Stimulated activated CD8-positive, alpha-beta memory T cell treated with anti-CD3 and anti-CD28 coated beads, Interleukin-12 subunit alpha, Interleukin-12 subunit beta, amount 100 ng/mL, for 24 hours (primary cell): Measurements from ENCODE around the gene PSMD6.

ENCODE experiments used
- DNase-seq: peaks from one replicate; pipeline ENCODE4 v3.0.0-alpha.2; 2020; ENCODE audit errors: extremely low read depth

Gene PSMD6

DNA sequence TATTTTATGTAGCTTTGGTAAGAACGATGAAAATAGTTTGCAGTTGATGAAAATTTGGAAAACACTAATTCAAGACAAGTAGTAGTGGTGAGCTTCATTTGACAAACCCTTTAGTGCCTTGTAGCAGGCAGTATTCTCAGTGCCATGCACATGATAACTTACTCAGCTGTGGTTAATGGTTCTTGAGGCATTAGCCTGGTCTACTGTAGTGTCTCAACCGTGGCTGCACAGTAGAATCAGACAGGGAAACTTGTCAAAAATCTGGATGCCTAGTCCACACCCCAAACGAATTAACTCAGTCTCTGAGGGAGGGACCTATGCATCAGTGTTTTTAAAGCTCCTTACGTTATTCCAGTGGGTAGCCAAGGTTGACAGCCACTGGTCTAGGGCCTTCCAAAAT is 45.4 kb downstream of the PSMD6 start:
- no peak for DNase-seq

DNA sequence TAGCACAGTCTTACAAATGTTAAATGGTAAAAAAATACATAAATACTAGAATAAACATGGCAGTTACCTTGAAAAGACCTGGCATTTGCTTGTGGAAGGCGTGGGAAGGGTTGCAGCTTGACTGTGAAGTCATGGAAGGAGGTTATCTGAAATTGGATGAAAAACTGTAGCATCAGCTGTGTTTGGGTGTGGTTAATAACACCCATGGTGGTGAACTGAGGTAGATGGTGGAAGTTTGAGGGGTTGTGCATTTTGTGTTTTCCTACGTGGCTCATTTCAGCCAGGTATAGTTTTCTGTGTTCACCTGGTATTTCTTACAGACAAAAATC is 46.5 kb downstream of the PSMD6 start:
- no peak for DNase-seq

DNA sequence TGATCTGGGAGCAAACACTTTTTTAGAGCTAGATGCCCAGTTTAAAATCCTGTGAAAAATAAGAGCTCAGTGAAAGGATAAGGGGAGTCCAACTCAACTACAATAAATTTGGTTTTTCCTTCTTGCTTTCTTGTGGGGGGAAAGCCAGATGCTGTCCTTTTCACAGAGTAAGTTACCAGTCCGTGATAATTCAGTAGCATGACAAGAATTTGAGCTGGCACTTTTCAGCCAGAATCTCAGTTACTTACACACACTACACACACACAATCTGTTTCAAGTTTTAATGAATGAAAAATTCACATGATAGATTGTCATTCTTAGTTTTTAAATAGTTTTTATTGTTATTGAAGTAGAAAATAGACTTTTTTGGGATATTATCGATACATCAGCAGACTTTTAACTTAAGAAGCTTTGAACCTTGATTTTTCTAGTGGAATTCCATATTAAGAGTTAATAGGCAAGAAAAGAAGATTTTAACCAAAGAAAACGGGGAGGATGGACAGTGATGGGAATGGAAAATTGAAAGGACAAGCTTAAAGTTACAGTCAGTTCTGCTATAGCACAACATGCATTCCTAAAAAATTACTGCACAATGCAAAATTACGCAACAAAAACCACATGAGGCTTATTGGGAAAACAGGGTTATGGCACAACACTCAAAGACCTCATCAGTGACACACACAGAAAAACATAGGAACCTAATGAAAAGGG is 47.0 kb downstream of the PSMD6 start:
- no peak for DNase-seq

DNA sequence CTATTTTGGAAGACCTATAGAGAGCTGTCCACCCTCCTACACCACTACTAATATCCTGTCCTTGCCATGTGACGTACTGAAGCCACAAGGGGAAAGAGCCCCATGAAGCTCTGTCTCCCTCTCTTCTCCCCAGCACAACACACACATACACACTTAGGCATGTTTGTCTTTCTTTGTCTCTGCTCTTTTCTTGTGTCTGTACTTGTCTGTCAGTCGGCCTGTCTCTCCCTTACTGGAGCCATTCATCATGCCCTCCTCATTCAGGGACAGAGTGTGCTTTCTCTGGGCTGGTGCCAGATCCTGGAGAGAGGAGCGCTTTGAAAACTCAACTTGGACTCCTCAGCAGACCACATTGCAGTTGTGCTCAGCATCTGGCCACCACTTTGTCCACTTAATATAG is 47.6 kb downstream of the PSMD6 start:
- DNase-seq, result no peak

DNA sequence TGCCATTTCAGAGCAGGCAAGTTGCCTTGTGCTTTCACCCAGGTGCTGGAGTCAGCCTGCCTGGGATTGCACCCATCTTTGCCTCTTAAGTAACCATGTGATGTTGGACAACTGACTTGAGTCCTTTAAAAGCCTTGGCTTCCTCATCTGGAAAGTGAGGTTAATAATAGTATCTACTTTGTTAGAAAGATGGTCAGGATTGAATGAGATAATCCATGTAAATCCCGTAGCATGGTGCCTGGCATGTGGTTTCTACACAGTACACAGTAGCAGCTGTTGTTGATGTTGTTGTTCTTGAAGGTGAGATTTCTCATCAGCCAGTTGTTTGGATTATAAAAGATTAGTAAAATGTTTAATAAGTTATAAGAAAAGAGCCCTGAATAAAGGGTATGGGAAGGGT is 48.8 kb downstream of the PSMD6 start:
- no peak for DNase-seq

DNA sequence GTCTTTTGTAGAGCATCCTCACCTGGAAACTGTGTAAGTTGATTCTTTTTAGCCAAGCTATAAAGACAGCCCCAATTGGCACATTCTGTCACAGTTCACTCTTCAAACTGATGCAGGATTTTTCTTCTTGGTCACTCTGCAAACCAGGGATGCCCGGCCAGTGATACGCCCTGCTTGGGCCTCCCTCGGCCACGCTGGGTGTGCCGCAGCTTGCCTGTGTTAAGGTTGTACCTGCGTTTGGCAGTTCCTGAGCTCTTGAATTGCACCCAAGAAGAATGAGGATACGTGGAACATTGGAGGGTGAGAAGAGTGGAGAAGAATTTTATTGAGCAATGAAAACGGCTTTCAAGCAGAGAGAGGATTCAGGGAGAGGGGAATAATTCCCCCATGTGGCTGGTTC is 49.9 kb downstream of the PSMD6 start:
- no peak for DNase-seq

DNA sequence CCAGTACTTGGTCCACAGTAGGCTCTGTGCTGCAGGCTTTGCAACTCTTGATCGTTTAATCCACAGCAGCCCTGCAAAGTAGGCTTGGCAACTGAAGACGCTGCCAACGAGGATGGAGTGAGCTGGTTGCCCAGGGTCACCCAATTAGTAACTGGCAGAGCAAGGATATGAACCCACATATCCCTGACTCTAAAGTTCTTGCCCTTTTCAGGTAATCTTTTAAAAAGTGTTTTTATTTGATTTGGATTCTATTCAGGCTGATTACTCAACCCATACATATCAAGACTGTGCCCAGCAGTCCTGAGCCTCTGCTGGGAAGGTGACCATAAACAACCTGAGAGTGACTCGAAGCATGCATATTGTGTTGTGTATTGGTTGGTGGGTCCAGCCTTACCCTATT is 50.3 kb downstream of the PSMD6 start:
- no peak for DNase-seq

DNA sequence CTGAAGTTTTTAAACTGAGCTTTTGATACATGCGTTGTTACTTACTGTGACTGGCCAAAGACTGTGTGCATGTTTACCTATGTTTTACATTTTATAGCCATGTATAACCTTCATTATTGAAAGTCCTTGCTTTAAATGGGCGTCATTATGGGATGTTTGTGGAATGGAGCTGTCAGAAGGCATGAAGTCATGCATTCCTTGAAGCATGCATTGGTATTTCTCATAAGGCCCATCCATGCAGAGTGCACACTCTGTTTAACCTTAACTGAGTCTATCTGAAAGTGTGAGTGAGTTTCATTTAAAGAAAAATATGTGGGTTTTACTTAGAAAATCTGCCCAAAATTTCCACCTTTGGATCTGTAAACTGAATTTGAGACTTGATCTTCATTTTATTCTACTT is 51.1 kb downstream of the PSMD6 start:
- no peak for DNase-seq

DNA sequence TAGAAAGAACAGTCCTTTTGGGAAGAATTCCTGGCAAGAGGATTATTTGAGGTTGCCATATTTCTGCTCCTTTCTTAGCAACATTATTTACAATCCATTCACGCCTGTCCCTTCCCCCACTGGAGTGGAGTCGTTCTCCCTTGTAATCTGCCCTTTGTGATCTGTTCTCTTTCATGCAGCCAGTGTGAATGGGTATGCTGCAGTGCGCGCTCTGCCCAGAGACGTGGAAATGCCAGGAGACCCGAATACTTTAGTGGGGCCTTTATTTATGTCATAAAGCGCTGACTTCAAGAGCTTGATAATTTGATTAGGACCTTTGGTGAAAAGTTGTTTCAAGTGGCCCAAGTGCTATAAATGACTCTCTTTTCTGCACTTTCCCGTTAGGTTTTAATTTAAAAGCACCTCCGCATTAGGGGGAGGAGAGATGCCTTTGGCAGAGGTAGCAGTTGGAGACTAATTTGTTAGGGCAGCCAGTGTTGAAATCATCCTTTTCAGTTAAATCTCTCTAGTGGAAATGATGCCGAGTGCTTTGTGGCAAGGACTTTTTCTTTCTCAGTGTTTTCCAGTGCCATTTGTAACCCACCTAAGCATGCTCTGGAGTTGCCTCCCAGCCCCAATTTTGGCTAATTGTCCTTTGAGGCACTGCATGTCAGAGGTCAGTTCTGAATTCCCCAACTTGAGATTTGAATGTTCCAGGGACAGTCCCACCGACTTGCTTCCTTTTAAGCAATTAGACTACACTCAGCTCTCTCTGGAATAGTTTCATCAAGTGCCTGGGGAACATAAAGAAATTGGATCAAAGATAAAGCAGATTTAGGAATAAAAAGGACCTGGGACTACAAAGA is 52.4 kb downstream of the PSMD6 start:
- DNase-seq, result no peak

DNA sequence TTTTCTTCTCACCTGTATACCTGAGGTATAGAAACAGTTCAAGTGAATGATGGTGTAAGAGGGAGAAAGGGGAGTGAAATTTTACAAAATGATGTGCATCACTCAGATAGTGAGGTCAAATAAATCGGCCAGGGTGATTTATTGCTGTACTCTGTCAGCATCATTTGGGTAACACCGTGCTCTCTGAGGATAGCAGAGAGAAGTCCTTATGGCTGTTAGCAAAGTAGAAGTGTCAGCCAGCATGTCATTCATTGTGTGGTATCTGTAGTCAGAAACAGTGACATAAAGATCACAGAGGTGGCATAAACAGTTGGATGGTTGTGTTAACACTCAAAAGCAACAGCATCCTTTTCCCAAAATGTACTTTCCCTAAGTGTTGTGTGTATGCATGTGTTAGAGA is 53.4 kb downstream of the PSMD6 start:
- DNase-seq, result no peak

DNA sequence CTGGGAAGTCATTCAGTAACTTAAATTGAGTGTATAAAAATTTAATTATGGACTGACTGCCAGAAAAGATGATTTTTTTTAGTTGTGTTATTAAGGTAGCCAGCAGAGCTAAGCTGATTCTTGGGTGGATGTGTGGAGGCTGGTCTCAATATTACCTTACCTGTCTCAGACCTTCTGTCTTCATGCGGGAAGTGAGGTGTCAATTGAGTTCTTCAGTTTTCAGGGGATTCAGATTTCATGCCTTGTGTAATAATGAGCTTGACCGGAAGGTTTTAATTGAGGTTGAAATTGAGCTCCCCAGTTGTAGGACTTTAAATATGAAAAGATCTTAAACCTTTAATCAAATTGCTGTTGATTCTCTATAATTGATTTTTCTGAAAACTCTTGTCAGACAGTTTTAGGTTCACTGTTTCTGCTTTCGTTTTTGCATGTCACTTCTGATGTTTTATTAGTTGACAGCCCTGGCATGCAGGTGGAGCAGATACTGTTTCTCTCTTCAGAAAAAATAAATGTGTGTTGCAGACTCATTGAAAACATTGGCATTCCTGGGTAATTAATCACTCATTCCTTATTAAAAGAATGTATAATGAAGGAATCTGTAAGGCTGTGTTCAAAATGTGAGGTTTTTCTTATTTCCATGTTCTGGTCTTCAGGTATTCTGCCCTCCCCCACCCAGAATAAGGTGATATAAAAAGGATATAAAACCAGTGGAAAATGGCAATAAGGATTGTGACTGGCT is 54.5 kb downstream of the PSMD6 start:
- no peak for DNase-seq

DNA sequence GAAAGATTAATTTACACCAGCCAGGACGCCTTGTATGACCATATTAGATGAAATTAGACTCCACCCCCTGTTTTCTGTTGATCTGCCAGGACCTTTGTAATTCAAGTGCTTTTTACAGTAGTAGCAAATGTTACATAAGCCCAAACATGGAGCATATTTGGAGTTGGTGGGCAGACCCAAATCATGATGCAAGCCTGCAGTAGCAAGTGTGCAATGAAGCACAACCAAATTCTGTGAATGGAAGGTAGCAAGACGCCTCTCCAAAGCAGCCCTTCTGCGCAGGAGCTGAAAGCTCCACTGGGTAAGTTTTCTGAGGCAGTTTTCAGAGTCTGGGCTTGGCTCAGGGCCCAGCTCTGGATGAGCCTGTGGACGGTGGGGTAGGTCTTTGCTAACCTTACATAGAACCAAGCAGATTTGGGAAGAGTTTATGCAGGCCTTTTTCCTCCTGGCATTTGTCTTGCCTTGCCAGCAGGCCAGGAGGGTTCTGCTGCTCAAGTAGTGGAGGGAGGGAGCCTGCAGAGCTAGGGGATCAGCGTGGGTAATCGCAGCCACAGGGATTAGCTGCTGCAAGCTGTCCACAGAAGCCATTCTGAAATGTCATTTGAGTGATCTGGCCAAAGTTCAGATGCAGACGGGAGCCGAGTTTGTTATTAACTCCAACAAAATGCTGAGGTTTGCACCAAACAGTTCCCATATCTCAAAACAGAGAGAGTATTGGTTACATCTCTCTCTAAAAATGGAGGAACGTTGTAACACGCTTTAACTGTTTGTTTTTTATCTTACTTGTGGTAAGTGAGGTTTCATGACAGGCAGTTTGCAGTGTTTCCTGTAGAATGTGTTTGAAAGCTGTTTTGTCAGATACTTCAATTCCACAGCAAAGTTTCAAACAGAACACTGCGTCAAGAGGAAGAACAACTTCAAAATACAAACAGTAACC is 55.4 kb downstream of the PSMD6 start:
- no peak for DNase-seq

DNA sequence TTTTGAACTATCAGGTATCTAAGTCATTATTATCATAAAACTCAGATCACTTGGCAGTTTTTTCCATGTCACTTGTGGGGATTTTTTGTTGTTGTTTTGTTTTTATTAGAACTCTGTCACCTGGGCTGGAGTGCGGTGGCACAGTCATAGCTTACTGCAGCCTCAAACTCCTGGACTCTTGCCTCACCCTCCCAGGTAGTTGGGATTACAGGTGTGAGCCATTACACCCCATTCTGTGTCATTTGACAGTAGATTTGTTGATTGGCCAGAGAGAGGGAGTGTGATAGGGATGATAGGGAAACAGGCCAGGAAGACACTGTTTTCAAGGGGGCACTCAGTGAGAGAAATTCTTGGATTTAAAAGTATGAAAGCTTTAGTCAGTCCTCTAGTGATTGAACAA is 56.4 kb downstream of the PSMD6 start:
- no peak for DNase-seq

DNA sequence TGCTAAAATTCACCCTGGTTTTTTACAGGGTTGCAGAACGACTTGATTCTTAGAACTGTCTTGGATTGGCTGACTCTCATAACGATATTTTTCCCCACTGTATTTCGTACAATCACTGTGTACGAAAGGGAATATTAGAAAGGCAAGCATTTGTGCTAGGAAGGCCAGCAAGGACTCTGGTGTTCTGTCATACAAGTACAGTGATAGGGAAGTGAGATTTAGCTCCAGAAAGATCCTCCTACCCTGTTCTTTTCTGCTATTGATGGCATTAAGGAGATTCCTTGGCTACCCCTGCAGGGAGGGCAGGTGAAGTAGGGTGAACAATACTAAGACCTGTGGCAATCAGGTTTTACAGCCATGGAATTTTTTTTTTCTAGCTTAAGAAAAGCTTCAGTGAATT is 57.3 kb downstream of the PSMD6 start:
- no peak for DNase-seq

DNA sequence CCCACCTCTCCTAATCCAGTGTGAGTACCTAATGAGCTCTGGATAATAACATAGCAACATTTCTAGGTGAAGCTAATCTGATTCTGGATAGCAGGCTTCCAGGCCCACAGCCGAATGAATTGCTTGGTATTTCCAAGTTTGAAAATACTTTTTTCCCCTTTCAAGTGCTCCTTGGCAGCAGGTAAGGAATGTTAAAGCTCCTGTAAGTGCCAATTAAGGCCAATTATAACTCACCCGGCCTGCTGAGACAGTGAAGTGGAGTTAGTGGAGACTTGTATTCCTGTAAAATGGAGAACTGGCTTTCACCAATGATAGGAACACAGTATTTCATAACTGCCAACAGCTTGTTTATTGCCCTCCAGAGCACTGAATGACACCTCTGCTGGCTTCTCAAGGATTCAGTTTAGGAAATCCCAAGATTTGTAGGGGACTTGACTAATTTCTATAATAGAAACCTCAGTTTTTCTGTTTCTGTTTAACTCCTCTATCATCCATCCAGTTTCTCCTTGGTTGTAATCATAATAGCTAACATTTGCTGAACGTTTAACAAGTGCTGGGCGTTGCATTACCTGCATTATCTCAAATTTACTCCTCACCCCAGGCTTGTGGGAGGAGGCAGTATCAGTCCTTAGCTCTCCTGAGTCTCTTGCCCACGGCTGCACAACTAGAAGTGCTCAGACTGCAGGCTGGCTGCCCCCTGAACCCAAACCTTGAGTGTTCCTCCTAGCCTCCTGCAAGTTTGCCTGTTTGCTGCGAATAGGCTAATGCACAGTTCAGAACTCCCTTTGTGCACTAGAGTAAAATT is 58.4 kb downstream of the PSMD6 start:
- no peak for DNase-seq

DNA sequence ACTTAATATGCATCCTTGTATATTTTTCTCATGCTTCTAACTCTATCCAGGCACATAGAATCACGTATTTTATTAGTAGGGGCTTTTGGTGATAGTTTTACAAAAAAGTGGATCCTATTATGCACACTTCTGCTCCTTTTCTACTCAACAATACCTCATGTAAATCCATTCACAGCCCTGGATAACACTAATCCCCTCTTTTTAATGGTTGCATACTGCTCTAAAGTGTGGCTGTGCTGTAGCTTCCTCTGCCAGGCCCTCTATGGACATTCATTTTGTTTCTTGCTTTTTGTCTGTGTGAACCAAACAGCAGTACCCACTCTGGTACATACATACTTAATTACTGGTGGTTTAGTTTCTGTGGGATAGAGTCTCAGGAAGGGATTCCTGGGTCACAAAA is 59.8 kb downstream of the PSMD6 start:
- DNase-seq, result no peak

DNA sequence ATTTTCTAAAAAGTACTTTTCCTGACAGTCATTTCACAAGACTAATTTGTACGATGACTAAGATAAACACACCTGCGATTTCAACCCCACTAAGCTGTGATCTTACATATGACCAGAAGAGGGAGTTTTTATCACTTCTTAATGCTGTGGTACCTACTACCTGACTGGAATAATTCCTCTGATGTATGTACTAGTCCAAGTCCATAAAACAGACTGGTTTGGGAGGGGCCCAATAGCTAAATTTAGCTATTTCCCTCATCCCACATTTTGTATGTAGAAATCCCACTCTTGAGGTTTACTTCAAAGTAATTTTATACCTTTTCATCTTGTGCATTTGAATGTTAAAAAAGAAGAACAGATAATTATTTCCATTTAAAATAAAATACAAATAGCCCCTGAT is 61.4 kb downstream of the PSMD6 start:
- DNase-seq, result no peak
